HG02973 (cell line): Measurements from ENCODE around the gene HES4.
"Not testable (repeated sequence)": the region's sequence is repeated elsewhere in the genome, so short reads cannot be mapped to it uniquely, and the experiment has no call there.

Source experiments
- ATAC-seq: cut with Tn5 transposase; IDR thresholded peaks from one replicate; pipeline ENCODE4 v1.9.1; 2021; ENCODE audit warnings: moderate library complexity; ENCODE audit not compliant: unreplicated experiment

The HES4 gene

DNA sequence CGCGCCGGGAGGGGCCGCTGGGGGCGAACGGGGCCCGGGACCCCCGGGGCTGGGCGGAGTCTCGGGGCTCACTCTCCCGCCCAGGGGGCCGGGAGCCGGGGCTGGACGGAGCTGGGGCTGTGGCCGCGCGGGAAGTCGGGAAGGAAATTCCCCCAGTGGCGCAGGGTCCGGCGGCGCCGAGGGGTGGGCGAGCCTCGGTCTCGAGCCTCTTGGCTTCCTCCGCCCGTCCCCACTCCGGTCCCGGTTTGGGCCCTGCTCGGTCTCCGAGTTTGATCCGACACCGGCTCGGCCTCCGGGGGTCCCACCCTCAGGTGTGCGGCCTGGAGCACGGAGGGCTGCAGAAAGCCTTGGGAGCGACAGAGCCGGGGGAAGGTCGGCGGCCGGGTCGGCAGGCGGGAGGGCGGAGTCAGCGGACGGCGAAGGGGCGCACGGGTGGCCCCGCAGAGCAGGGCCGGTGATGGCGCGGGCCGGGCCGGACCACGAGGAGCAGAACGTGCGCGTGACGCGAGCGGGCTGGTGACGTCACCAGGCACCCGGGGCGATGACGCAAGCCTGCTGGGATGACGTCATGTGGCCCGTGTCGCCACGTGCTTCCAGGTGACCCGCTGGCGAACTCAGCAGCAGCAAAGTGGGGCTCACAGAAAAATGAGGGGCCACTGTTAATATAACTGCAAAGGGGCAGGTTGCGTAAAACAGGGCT is 610 bp upstream of the HES4 start:
- ATAC-seq: no peak

DNA sequence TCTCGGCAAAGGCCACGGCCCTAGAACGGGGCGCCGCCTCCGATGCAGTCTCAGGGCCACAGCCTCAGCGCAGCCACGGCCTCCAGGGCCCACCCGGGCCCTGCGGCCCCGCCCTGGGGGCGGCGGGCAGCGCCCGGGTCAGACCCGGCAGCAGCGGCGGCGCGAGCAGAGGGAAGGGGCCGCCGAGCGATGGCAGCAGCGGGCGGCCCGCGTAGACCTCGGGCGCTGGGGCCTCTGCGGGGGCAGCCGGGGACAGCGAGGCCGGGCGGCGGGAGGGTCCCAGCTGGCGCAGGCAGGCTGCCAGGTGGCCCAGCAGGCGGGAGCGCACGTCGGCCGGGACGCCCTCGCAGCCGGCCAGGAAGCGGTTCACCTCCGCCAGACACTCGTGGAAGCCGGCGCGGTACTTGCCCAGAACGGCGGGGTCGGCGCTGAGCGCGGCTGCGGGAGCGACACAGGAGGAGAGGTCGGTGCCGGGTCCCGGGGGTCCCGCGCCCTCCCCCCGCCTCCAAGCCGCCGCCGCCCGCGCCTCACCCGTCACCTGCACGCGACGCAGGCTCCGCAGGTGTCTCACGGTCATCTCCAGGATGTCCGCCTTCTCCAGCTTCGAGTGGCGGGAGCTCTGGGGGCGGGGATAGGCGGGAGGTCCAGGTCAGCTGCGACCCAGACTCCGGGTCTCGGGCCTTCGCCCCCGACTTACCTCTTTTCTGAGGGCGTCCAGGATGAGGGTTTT is 737 bp downstream of the HES4 start:
- ATAC-seq: no peak

- ATAC-seq: no peak
These were observed 1.2 kb downstream of the HES4 start for GRCh38 chr1:998745-998994.

- no peak for ATAC-seq
These were observed 1.7 kb downstream of the HES4 start for GRCh38 chr1:997993-998744.

DNA sequence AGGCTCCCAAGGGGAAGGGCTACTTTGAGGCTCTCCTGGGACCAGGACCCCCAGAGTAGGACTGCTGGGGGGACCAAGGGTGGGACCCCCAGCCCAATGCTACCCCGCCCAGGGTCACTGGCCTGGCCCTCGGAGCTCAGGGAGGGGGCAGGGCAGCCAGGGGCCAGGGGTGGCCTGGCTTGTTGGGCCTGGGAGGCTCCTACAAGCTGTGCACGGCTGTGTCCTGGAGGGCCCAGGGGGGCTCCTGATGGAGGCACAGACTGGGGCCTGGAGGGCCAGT is 2.2 kb downstream of the HES4 start:
- no peak for ATAC-seq

DNA sequence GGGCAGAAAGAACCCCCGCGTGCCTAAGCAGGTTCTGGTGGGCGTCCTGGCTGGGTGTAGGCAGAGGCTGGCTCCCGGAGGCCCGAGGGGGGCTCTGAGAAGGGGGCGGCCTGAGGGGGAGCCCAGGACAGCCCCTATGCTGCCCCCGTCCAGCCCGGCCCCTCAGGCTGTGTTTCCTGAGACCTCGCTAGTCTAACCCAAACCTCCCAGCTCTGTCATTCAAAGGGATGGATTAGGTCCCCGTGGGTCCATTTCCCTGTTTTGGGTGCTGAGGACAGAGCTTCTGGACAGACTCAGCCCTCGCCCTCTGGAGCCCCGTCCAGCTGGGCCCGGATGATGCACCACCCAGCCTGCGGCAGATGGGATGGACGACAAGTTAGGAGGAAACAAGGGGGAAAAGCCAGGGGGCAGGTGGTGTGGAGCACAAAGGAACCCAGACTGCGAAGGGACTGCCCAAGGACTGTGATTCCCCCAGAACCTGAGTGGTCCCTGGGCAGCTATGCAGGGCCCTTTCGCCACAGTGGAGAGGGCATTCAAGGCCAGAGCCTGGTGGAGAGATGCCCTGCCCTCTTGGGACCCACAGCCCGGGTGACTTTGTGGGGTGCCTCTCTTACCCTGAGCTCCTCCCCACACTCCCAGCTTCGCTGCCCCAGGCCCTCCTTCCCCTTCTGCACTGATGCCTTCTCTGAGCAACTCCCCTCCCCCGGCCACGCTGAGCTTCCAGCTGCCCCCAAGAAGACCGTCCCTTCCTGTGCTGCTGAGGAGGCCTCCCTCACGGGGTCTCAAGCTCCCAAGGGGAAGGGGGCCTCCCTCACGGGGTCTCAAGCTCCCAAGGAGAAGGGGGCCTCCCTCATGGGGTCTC is 2.8 kb downstream of the HES4 start:
- ATAC-seq: no peak

- no peak for ATAC-seq
These were observed 3.9 kb downstream of the HES4 start for GRCh38 chr1:995665-996633.

DNA sequence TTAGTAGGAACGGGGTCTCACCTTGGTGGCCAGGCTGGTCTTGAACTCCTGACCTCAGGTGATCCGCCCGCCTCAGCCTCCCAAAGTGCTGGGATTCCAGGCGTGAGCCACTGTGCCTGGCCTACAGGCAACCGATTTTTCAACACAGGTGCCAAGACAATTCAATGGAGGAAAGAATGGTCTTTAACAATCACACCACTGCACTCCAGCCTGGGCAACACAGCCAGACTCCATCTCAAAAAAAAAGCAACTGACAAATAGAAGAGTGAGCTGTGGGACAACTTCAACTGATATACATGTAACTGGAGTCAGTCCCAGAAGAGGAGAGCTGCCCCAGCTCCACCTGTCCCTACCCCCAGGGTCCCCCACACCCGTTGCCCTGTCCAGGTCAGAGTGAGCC is 5.4 kb downstream of the HES4 start:
- ATAC-seq: not testable (repeated sequence)

GRCh38 chr1:993379-993995 is 6.4 kb downstream of the HES4 start:
- no peak for ATAC-seq

- no peak for ATAC-seq
These were observed 7.5 kb downstream of the HES4 start for GRCh38 chr1:992362-992761.

- no peak for ATAC-seq
These were observed 8.0 kb downstream of the HES4 start for GRCh38 chr1:991895-992294.

DNA sequence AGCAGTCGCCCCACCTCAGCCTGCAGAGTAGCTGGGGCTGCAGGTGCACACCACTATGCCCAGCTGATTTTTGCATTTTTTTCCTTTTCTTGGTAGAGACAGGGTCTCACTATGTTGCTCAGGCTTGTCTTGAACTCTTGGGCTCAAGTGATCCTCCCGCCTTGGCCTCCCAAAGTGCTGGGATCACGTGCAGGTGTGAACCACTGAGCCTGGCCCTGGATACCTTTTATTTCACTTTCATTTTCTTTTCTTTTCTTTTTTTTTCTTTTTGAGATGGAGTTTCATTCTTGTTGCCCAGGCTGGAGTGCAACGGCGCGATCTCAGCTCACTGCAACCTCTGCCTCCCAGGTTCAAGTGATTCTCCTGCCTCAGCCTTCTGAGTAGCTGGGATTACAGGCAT is 8.6 kb downstream of the HES4 start:
- not testable (repeated sequence) for ATAC-seq

- not testable (repeated sequence) for ATAC-seq
These were observed 11.8 kb downstream of the HES4 start for GRCh38 chr1:988061-988460.

DNA sequence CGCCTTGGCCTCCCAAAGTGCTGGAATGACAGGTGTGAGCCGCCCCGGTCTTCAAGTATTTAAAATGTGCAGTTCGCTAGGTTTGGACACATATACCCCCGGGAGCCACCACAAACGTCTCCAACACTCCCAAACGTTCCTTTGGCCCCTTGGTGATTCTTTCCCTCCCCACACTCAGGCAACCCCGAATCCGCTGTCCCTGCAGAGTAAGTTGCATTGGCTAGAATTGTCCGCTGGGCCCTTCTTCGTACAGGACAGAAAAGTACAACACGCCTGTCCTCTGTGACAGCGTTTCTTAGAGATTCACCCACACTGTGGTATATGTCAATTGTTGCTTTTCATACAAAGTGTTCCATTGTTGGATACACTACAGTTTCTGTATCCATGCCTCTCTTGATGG is 14.8 kb downstream of the HES4 start:
- no peak for ATAC-seq

- ATAC-seq: no peak
These were observed 15.5 kb downstream of the HES4 start for GRCh38 chr1:984476-984814.

DNA sequence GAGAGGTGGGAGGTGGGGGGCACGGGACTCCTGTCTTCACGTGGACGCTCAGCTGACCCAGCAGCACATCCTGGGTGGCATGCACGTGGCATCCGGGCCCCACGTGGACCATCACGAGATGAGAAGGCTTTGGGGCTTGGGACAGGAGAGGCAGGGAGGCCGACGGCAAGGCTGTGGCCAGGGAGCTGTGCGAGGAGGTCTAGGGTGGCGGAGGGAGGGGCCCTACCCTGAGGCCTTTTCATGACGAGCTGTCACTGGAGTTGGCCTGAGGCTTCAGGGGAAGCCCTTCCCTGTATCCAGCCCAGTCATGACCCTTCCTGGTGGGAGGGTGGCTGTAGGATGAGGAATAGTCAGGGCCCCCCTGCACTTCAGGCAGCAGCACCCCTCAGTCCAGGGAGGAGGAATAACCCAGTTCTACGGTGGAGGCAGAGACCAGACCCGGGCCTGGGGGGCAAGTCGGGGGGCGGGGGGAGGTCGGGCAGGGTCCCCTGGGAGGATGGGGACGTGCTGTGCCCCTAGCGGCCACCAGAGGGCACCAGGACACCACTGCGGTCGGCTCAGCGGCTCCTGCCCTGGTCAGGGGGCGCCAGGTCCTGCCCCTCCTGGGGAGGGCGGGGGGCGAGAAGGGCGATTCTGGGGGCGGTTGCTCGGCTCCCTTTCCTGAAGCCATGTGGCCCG is 16.0 kb downstream of the HES4 start:
- no peak for ATAC-seq

DNA sequence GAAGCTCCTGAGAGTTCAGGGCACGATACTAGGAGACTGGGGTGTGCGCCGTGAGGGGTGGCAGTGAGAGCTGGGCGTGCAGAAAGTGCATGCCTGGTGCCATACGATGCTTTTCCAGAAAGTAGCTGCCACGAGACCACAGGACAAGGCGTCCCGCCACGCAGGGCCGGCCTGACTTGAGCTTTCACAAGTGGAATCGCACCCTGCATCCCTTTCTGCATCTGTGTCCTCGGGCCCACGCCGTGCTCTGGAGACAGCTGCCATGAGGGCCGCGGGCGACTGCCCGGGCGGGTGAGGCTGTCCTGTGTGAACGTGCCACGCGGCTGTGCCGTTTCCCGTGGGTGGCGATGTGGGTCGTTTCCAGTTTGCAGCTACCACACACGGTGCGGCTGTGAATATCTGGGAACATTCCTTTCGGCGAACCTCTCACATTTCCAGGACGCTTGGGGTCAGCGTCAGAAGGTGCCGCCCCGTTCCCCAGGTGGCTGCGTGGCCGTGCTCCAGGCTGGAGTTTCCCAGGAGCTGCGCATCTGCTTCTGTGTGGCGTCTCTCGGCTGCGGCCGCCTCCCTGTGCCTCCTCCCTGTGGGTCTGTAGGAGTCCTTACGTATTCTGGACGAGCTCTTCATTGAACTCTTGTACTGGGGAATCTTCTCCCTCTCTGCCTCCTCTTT is 17.0 kb downstream of the HES4 start:
- no peak for ATAC-seq

GRCh38 chr1:981955-982558 is 17.8 kb downstream of the HES4 start, which contains the start of gene PERM1:
Gene PERM1 (minus strand): TSS chr1:982093. CDS start chr1:981029, 1,064 bp downstream.
- ATAC-seq: no peak
